GM19455 (cell line): ENCODE measurements around the gene PLAC9.
"Not testable (repeated sequence)": the region's sequence is repeated elsewhere in the genome, so short reads cannot be mapped to it uniquely, and the experiment has no call there.

Source experiments
- ATAC-seq: cut with Tn5 transposase; IDR thresholded peaks from one replicate; pipeline ENCODE4 v1.9.1; 2021; ENCODE audit not compliant: unreplicated experiment

Gene PLAC9

DNA sequence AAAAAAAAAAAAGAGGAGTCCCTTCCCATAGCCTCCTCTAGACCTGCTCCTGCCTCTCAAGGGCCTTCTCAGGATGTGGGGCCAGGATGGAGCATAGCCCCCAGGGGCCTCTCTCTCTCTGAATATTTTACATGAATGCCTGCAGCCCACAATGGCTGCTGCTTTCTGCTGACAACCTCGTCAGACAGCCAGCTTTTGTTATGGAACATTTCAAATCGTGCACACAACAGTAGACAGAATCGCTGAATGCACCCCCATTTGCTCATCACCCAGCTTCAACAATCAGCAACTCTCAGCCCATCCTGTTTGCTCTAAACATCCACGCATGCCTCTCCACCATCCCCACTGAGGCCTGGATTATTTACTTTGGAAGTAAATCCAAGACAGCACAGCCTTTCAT lies 5.4 kb downstream of the PLAC9 start:
- no peak for ATAC-seq

DNA sequence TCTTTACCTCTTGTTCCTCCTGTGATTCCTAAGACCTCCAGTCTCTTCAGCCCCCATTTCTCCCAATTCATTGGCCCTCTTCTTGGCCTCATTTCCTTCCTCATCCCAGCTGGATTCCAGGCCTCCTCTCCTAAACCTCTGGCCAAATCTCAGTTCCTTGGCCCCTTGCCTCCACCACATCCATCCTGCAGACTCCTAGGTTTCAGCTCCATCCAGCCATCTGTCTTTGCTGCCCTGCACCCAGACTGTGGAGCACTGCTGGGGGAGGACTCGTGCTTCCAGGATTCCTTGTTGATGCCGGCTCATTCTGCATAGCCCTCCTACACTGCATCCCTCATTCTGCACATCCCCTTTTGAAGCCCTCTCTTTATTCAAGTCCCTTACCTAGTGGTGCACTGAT lies 6.7 kb downstream of the PLAC9 start:
- ATAC-seq, result no peak

DNA sequence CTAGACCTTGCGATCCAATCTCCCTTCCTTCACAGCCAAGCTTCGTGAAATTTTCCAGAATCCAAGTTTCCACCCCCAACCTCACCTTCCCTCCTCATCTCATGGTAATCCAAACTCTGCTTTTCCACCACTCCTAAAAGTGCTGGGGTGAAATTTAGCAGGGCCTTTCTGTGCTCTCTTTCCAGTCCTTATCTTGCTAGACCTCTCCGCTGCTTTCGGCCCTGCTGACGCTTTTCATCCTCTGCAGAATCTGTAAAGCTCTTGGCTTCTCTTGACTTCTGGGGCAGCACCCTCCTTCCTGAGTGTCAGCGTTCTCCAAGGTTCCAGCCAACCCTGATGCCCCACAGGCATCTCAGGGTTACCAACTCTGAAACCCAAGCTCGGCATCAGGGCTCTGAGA lies 7.7 kb downstream of the PLAC9 start:
- no peak for ATAC-seq

- no peak for ATAC-seq
Observed at GRCh38 chr10:80141696-80142460, 9.3 kb downstream of the PLAC9 start.

DNA sequence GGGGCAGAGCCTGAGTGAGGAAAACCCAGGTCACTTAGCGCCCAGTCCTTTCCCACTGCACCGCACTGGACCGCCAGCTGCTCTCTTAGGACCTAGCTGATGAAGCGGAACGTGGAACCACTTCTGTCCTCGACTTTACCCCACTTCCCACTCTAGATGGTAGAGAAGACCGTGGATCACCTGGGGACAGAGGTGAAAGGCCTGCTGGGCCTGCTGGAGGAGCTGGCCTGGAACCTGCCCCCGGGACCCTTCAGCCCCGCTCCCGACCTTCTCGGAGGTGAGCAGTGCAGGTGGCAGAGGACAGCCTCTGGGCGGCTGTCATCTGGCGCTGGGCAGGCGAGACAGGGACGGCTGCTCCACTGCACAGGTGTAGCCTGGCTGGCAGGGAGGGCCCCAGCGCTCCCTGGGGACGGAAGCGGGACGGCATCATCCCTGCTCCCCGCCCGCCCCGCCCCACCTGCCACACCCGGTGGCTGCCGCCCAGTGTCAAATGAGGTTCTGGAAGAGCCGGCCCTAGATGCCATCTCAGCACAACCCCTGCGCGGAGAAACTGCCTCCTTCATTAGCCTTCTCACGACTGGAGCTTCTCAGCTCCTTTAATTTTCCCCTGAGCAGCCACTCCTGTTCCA lies 11.7 kb downstream of the PLAC9 start:
- ATAC-seq, result peak; percentile 48

DNA sequence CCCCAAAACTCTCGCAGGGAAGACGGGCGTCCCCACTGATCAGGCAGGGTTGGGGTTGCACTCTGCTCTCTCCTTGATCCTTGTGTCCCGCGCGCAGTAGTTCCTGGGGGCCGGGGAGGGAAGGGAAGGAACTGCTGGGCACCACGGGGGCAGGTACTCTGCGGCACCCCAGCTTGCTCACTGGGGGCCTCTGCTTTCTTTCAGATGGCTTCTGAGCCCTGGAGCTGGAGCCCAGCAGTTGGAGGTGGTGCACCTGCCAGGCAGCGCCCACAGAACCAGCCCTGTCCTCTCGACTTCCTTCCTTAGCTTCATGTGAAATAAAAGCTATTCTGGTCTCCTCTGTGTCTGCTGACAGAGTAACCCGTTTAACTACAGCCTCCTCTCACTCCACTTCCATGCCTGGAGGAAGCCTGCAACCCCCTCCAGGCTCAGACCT lies 12.2 kb downstream of the PLAC9 start:
- peak; percentile 25 for ATAC-seq

DNA sequence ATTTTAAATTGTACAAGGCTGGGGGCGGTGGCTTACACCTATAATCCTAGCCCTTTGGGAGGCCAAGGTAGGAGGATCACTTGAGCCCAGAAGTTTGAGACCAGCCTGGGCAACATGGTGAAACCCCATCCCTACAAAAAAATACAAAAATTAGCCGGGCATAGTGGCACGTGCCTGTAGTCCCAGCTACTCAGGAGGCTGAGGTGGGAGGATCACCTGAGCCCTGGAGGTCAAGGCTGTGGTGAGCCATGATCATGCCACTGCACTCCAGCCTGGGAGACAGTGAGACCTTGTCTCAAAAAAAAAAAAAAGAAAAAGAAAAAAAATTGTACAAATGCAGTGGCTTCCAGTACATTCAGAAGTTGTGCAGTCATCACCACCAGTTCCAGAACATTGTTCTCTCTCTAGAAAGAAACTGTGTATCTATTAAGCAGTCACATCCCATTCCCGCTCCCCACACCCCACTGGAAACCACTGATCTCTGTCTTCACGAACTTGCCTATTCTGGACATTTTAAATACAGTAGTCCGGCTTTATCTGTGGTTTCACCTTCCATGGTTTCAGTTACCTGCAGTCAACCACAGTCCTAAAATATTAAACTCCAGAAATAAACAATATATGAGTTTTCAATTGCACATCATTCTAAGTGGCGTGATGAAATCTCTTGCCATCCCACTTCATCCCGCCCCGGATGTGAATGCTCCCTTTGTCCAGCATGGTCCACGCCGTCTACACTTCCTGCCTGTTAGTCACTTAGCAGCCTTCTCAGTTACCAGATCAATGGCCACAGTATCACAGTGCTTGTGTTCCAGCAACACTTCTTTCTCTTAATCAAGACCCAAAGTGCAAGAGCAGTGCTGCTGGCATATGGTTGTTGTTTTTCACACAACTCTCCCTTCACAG lies 13.1 kb downstream of the PLAC9 start:
- ATAC-seq, result not testable (repeated sequence)

DNA sequence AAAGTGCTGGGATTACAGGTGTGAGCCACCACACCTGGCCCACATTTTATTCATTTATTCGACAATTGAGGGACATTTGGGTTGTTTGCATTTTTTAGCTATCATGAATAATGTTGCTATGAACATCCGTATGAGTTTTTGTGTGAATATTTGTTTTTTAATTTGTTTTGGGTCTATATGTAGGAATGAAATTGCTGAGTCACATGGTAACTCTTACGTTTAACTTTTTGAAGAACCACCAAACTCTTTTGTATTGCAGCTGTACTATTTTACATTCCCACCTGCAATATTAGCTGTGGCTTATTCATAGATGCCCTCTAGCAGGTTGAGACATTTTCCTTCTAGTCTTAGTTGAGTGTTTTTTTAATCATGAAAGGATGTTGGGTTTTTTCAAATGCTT lies 14.4 kb downstream of the PLAC9 start:
- ATAC-seq, result no peak

DNA sequence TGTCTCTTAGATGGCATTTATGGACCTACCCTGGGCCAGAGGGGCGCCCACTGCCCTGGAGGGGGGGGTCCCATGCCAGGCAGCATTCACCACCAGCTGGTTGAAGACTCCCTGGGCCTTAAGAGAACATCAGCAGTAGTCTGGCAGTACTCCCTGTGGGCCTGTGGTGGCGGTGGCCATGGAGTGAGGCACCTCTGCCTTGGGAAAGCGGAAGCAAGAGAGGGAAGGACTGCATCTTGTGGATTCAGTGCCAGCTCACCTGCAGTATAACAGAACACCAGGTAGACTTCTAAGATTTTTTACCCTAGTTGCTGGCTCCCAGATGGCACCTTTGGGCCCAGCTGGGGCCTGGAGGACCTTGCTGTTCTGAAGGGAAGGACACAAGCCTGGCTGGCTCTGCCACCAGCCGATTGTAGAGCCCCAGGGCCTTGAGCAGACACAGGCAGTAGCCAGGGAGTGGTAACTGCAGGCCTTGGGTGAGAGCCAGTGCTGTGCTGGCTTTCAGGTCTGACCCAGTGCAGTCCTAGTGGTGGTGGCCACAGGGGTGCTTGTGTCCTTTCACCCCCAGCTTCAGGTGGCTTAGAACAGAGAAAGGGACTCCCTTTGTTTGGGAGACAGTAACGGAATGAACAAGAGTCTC lies 15.8 kb downstream of the PLAC9 start:
- ATAC-seq, result no peak

- no peak for ATAC-seq
Observed at GRCh38 chr10:80149123-80149522, 16.6 kb downstream of the PLAC9 start.

GRCh38 chr10:80150172-80150571 lies 17.6 kb downstream of the PLAC9 start:
- no peak for ATAC-seq

DNA sequence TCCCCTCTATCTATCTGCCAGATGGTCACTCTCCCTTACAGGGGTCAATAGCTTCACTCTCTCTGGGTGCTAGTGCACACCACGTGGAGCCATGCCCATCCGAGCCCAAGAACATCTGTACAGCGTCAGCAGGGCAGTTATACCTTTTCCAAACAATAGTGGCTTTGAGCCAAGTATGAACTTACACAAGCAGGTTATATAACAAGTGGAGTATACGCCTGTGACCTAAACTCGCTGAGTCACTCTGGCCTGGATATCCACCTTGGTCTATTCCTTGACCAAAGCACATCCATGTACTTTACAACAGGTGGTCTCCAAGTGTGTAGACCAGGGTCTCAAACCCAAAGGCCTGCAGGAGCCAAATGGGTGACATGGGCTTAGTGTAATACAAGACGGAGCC lies 20.3 kb downstream of the PLAC9 start:
- ATAC-seq, result no peak

DNA sequence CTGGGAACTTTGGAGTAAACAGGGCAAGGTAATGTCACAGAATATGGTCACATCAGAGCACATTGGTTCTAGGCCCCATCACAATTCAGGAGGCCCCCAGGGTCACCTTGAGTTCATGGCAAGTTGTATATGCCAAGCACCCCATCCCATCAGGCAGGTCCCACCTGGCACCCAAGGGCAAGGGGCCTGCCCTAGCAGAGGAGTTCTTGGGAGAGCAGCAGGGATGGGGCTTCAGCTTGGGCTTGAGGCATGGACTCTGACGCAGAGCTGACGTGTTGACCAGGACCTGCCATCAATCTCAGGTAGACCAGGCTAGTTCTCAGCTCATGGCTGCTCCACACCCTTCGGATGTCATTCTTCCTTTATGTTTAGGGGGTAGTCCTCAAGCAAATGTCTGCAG lies 20.9 kb downstream of the PLAC9 start:
- no peak for ATAC-seq

DNA sequence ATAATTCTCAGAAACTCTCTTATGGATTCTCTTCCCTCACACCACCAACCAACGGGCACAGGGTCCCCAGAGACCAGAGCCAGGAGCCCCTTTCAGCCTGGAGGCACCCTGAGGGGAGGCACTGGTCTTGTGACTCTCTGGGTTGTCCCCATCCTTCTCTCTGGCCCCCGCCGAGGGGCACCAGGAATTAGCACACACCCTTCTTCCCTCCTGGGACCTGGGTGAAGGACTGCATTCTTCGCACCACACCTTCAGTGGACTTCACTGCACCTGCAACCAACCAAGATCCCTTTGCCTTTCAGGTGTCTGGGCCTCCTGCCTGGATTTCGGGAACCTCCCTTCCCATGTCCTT lies 22.1 kb downstream of the PLAC9 start:
- no peak for ATAC-seq

DNA sequence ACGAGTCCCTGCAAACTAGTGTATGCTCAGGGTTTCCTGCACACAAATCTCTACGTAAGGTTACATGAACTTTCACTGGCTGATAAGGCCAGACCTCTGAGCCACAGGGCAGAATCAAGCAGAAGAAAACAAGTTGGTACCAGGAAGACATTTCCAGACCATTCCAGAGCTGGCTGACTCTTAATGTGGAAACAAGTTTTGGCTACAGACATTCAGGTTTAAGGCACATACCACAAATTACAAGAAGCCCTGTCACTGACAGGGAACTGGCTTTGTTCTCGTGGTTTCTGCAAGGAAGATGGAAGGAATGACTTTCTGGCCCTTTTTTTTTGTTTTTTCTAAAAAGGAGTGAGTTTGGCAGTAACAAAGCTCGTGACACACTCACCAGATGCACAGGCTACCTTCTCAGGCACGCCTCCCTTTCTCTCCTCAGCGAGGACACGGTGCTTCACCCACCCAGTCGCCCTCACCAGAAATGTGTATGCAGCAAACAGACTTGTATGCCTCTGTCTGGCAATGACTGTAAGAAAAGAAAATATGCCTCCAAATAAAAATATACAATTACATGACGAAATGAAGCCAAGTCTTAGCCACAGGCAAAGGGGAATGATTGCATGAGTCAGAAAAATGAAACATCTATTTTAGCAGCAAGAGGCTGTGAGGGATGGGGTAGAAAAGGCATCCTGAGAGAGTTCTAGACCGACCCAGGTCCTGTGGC lies 22.6 kb downstream of the PLAC9 start:
- no peak for ATAC-seq

- no peak for ATAC-seq
Observed at GRCh38 chr10:80155696-80156215, 23.2 kb downstream of the PLAC9 start.

- no peak for ATAC-seq
Observed at GRCh38 chr10:80156216-80156615, 23.7 kb downstream of the PLAC9 start.

DNA sequence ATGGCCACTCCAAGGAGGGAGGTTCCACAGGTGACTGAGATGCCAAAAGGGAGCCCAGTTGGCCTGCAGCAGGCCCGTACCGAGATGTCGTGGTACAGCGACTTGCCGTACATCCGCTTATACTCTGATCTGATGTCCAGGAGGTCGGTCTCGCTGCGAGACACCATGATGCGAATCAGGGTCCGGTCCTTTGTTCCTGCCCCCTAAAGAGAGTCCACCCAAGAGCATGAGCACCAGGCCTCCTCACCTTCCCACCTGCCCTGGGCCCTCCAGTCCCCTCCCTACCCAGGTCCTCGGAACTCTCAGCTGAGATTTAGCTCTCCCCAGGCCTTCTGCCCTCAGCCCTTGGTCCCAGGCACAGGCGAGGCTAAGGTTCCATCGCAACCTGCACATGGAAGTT lies 25.0 kb downstream of the PLAC9 start:
- ATAC-seq, result no peak

DNA sequence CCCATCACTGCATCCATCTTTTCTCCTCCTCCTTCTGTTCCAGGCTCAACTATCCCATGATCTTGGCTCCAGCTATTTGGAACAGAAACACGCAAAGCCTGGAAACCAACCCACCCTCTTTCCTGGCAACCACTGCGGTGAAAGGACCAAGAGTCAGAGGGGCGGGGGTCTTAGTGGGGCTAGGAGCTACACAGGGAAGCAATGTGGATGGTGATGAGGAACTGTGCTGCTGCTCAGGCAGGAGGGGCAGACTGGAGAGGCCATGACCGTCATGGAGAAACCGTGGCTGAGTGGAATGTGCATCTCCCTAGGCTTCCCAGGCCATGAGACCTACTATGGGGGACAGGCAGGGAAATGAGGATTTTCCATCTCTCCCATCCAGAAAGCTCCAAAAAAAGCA lies 25.6 kb downstream of the PLAC9 start:
- no peak for ATAC-seq

GRCh38 chr10:80158598-80159127 lies 26.1 kb downstream of the PLAC9 start:
- no peak for ATAC-seq
